ENCODE data around the gene TEF. TPM values are rescaled to one million over a fixed set of nuclear protein-coding genes. Genes with fewer than 3 reads are reported as not detected.

Gene TEF
- total and polyA plus RNA-seq, 3 experiments from 2014 or later, result 1.8 to 5.3 (median 3.5) TPM

DNA sequence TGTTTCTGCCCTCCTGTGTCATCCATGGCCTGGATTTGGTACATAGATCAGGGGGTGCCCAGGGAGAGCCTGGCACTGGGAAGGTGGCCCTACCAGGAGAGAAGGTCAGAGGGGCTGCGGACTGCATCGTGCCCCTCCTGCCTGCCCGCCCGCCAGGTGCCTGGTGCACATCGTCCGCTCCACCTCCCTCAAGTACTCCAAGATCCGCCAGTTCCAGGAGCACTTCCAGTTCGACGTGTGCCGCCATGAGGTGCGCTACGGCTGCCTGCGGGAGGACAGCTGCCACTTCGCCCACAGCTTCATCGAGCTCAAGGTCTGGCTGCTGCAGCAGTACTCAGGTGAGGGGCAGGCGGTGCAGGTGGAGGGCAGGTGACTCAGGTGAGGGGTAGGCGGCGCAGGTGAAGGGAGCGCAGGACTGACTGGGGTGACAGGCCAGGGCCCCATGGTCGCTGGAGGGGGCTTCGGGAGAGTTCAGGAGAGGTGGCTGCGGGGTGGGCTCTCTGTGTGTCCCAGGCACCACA is 32.7 kb upstream of the TEF start:
- CTCF ChIA-PET, result no interaction called here
- H3K36me3 ChIP-seq (ENCODE audit: insufficient read depth, low read length), result peaks cover 36% of the 10 kb centered on the region

DNA sequence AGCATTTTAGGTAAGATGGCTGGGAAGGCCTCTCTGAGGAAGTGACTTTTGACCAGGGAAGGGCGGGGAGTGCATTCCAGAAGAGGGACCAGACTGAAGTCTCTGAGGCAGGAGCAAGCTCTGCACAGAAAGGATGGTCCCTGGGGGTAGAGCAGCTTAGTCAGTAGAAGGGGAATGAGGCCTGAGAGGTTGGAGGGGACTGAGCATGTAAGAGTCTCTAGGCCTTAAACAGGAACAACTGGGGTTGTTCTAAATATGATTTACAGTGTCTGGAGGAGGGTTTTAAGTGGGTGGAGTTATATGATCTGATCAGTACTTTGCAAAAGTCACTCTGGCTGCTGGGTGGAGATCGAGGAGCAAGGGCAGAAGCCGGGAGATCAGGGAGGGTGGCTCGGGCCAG is 31.7 kb upstream of the TEF start:
- H3K9me3 Mint-ChIP-seq, result no peaks in the 10 kb centered on the region
- no peak for DNase-seq
- POLR2A ChIA-PET, result no interaction called here
- no peaks in the 10 kb centered on the region for H3K4me1 Mint-ChIP-seq
- H3K36me3 ChIP-seq (ENCODE audit: insufficient read depth, low read length), result peaks cover 44% of the 10 kb centered on the region
- H3K27ac Mint-ChIP-seq, result peak overlapping the region in 4 of 8 donors; percentile 3 to 93 (median 40)
- no peak overlapping the region for H3K4me3 Mint-ChIP-seq
- no peak overlapping the region for H3K4me3 ChIP-seq (ENCODE audit: low read length)
- no peaks in the 10 kb centered on the region for H3K27me3 Mint-ChIP-seq
- H3K27me3 ChIP-seq (ENCODE audit: insufficient read depth, low read length, poor library complexity, severe bottlenecking), result no peaks in the 10 kb centered on the region
- H3K9me3 ChIP-seq (ENCODE audit: low read length), result no peaks in the 10 kb centered on the region
- no peak overlapping the region for H3K27ac ChIP-seq (ENCODE audit: low read depth, low read length)
- CTCF ChIA-PET, result no interaction called here
- peaks cover 0 to 92% (median 18%) of the 10 kb centered on the region in 3 donors for H3K36me3 Mint-ChIP-seq
- no peaks in the 10 kb centered on the region for H3K4me1 ChIP-seq (ENCODE audit: insufficient read depth, low read length)

More for the DNA sequence above, 32.7 kb upstream of the TEF start:
- Histone ChIP-seq H3K27me3 (ENCODE audit: insufficient read depth, low read length, poor library complexity, severe bottlenecking) (no peaks in the 10 kb centered on the region), H3K4me3 (ENCODE audit: low read length) (no peak overlapping the region), H3K9me3 (ENCODE audit: low read length) (no peaks in the 10 kb centered on the region), H3K4me1 (ENCODE audit: insufficient read depth, low read length) (no peaks in the 10 kb centered on the region), H3K27ac (ENCODE audit: low read depth, low read length) (no peak overlapping the region)
- Mint-ChIP-seq H3K36me3 (peaks cover 0 to 92% (median 16%) of the 10 kb centered on the region in 3 donors), H3K27me3 (no peaks in the 10 kb centered on the region), H3K4me3 (no peak overlapping the region), H3K9me3 (no peaks in the 10 kb centered on the region), H3K27ac (peak overlapping the region in 1 of 8 donors; percentile 33), H3K4me1 (no peaks in the 10 kb centered on the region)
- POLR2A ChIA-PET, result no interaction called here
- no peak for DNase-seq

DNA sequence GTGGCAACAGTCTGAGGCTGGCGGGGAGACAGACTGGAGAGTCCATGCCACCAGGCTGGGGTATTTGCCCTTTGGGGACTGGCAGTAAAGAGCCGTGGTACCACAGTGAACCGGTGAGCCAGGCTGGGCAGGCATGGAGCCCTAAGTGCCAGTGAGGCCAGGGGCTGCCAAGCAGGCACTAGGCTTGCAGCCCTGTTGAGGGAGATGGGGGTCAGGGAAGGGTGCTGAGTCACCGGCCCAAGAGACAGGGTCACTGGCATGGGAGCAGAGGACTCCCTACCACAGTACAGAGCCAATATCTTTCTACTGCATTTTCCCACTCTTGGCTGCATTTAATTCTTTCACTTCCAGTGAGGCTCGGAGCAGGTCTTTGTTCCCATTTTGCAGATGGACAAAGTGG is 30.7 kb upstream of the TEF start:
- no peaks in the 10 kb centered on the region for H3K9me3 Mint-ChIP-seq
- no peak overlapping the region for H3K4me3 ChIP-seq (ENCODE audit: low read length)
- H3K36me3 Mint-ChIP-seq, result peaks cover 0 to 92% (median 18%) of the 10 kb centered on the region in 3 donors
- H3K4me1 ChIP-seq (ENCODE audit: insufficient read depth, low read length), result no peaks in the 10 kb centered on the region
- H3K4me1 Mint-ChIP-seq, result no peaks in the 10 kb centered on the region
- ChIA-PET CTCF (no interaction called here), POLR2A (interaction anchor here (0.5 kb wide), 1 partner anchor 575 kb away, joined by 4 read pairs; the partner anchor contains the start of gene TNFRSF13C)
- no peaks in the 10 kb centered on the region for H3K27me3 Mint-ChIP-seq
- H3K9me3 ChIP-seq (ENCODE audit: low read length), result no peaks in the 10 kb centered on the region
- H3K27ac Mint-ChIP-seq, result peak overlapping the region in 1 of 8 donors; percentile 59
- no peak overlapping the region for H3K4me3 Mint-ChIP-seq
- H3K27ac ChIP-seq (ENCODE audit: low read depth, low read length), result no peak overlapping the region
- H3K36me3 ChIP-seq (ENCODE audit: insufficient read depth, low read length), result peaks cover 50% of the 10 kb centered on the region
- DNase-seq, result no peak
- no peaks in the 10 kb centered on the region for H3K27me3 ChIP-seq (ENCODE audit: insufficient read depth, low read length, poor library complexity, severe bottlenecking)

DNA sequence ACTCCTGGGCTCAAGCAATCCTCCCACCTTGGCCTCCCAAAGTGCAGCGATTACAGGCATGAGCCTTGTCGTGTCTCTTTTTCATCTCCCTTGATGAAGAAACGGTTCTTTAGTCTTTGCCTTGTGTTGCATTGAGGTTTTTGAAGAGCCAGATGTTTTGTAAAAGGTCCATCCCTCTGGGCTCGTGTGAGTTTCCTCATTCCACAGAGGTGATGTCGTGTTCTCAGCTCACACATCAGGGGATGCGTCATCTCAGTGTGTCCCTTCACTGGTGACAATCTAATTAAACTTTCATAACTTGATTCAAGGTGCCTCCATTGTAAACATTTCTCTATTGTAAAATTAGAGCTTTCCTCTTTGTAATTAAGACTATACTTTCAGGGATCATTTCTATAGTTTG is 29.7 kb upstream of the TEF start:
- no peak overlapping the region for H3K4me3 Mint-ChIP-seq
- H3K27ac Mint-ChIP-seq, result no peak overlapping the region
- H3K9me3 Mint-ChIP-seq, result no peaks in the 10 kb centered on the region
- peaks cover 0 to 94% (median 18%) of the 10 kb centered on the region in 3 donors for H3K36me3 Mint-ChIP-seq
- no peaks in the 10 kb centered on the region for H3K4me1 ChIP-seq (ENCODE audit: insufficient read depth, low read length)
- H3K27ac ChIP-seq (ENCODE audit: low read depth, low read length), result no peak overlapping the region
- H3K4me1 Mint-ChIP-seq, result no peaks in the 10 kb centered on the region
- POLR2A ChIA-PET, result no interaction called here
- CTCF ChIA-PET, result no interaction called here
- H3K27me3 ChIP-seq (ENCODE audit: insufficient read depth, low read length, poor library complexity, severe bottlenecking), result no peaks in the 10 kb centered on the region
- peaks cover 49% of the 10 kb centered on the region for H3K36me3 ChIP-seq (ENCODE audit: insufficient read depth, low read length)
- H3K4me3 ChIP-seq (ENCODE audit: low read length), result no peak overlapping the region
- H3K9me3 ChIP-seq (ENCODE audit: low read length), result no peaks in the 10 kb centered on the region
- H3K27me3 Mint-ChIP-seq, result no peaks in the 10 kb centered on the region
- no peak for DNase-seq

DNA sequence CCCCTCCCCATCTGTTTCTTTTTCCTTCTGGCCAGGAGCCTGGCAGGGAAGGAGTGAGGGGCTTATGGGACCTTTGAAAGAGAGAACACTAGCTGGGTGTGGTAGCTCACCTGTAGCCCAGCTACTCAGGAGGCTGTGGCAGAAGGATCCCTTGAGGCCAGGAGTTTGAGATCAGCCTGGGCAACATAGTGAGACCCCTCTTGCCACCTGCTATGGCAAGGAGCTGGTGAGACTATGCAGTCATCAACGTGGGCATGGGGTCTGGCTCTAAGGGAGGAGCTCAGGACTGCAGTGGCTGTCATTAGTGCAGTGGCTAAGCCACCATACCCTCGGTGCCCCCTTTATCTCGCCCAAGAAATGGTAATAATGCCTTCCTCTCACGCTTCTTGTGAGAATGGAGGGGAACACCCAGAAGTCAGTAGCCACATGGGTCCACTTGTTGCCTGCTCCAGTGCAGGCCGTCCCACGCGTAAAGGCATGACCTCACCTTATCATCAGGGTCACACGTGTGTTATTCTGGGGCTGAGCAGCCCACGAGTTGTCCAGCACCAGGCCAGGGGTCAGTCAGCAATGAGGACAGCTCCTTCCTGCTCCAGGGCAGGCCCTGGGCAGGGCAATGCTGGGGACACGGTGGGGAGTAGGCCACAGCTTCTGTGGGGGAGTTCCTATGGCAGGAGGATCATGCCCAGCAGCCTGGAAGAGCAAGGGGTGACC is 27.7 kb upstream of the TEF start:
- H3K27me3 Mint-ChIP-seq, result no peaks in the 10 kb centered on the region

DNA sequence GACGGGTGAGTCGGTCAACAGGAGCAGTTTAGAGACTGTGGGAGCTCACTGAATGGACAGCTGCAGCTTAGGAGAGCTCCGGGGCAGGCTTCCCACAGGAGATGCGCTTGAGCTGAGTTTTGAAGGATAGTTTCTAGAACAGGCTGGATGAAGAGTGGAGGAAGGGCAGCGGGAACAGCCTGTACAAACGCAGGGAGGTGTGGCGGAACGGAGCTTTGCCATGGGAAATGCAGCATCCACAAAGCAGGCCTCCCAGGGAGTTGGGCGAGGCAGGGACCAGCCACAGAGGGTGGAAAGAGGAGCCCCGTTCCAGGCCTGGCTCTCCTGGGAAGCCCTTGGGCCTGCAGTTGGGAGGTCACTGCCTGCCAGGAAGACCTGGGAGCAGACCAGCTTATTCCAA is 26.8 kb upstream of the TEF start:
- Mint-ChIP-seq H3K27me3 (no peaks in the 10 kb centered on the region), H3K9me3 (no peaks in the 10 kb centered on the region), H3K4me1 (no peaks in the 10 kb centered on the region), H3K36me3 (peaks cover 0 to 75% (median 16%) of the 10 kb centered on the region in 3 donors), H3K4me3 (no peak overlapping the region), H3K27ac (no peak overlapping the region)
- H3K27me3 ChIP-seq (ENCODE audit: insufficient read depth, low read length, poor library complexity, severe bottlenecking), result no peaks in the 10 kb centered on the region
- no peaks in the 10 kb centered on the region for H3K9me3 ChIP-seq (ENCODE audit: low read length)
- H3K27ac ChIP-seq (ENCODE audit: low read depth, low read length), result no peak overlapping the region
- no peak overlapping the region for H3K4me3 ChIP-seq (ENCODE audit: low read length)
- no peaks in the 10 kb centered on the region for H3K4me1 ChIP-seq (ENCODE audit: insufficient read depth, low read length)
- DNase-seq, result no peak
- POLR2A ChIA-PET, result no interaction called here
- peaks cover 29% of the 10 kb centered on the region for H3K36me3 ChIP-seq (ENCODE audit: insufficient read depth, low read length)
- CTCF ChIA-PET, result no interaction called here

More for the DNA sequence above, 27.7 kb upstream of the TEF start:
- POLR2A ChIA-PET, result no interaction called here
- Histone ChIP-seq H3K36me3 (ENCODE audit: insufficient read depth, low read length) (peaks cover 34% of the 10 kb centered on the region), H3K4me3 (ENCODE audit: low read length) (no peak overlapping the region), H3K9me3 (ENCODE audit: low read length) (no peaks in the 10 kb centered on the region), H3K4me1 (ENCODE audit: insufficient read depth, low read length) (no peaks in the 10 kb centered on the region), H3K27me3 (ENCODE audit: insufficient read depth, low read length, poor library complexity, severe bottlenecking) (no peaks in the 10 kb centered on the region), H3K27ac (ENCODE audit: low read depth, low read length) (no peak overlapping the region)
- Mint-ChIP-seq H3K36me3 (peaks cover 0 to 84% (median 18%) of the 10 kb centered on the region in 3 donors), H3K9me3 (no peaks in the 10 kb centered on the region), H3K4me3 (no peak overlapping the region), H3K4me1 (no peaks in the 10 kb centered on the region), H3K27ac (peak overlapping the region in 1 of 8 donors; percentile 42)
- CTCF ChIA-PET, result no interaction called here
- no peak for DNase-seq

DNA sequence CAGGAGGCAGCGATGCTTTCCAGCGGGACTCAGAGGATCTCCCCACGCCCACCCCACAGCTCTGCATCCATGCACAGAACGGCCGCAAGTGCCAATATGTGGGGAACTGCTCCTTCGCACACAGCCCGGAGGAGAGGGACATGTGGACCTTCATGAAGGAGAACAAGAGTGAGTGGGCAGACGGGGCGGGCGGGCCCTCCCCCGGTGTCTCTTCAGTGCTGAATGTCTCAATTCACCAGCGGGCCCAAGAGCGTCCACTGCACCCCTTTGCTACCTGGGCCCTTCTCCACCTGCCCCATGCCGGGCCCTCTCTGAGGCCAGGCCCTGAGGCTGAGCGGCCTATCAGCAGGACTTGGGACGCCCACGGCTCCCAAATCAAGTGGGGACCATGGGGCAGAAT is 25.8 kb upstream of the TEF start:
- Histone ChIP-seq H3K4me3 (ENCODE audit: low read length) (no peak overlapping the region), H3K27ac (ENCODE audit: low read depth, low read length) (no peak overlapping the region), H3K4me1 (ENCODE audit: insufficient read depth, low read length) (no peaks in the 10 kb centered on the region), H3K9me3 (ENCODE audit: low read length) (no peaks in the 10 kb centered on the region), H3K27me3 (ENCODE audit: insufficient read depth, low read length, poor library complexity, severe bottlenecking) (no peaks in the 10 kb centered on the region), H3K36me3 (ENCODE audit: insufficient read depth, low read length) (peaks cover 20% of the 10 kb centered on the region)
- H3K4me3 Mint-ChIP-seq, result no peak overlapping the region
- H3K4me1 Mint-ChIP-seq, result no peaks in the 10 kb centered on the region
- no peak for DNase-seq
- peaks cover 0 to 66% (median 7%) of the 10 kb centered on the region in 3 donors for H3K36me3 Mint-ChIP-seq
- POLR2A ChIA-PET, result no interaction called here
- H3K9me3 Mint-ChIP-seq, result no peaks in the 10 kb centered on the region
- H3K27ac Mint-ChIP-seq, result no peak overlapping the region
- H3K27me3 Mint-ChIP-seq, result no peaks in the 10 kb centered on the region
- CTCF ChIA-PET, result no interaction called here

DNA sequence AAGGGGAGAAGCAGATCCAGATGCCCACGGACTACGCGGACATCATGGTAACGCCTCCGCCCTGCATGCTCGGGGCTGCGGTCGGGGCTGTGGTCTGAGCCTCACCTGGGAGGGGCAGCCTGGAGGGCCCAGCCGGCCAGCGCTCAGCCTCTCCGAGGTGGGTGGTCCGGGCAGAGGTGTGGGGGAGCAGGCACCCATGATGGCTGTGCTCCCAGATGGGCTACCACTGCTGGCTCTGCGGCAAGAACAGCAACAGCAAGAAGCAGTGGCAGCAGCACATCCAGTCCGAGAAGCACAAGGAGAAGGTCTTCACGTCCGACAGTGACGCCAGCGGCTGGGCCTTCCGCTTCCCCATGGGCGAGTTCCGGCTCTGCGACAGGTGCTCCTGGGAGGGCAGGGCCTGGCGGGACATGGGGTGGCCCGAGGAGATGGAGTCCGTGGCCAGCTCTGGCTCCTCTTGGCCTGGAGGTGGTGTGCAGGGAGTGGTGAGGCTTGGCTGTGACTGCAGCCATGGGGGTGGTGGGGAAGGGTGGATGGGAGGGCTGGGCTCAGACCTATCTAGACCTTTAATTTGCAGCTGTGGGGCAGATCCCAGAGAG is 25.2 kb upstream of the TEF start:
- CTCF ChIA-PET, result no interaction called here
- H3K36me3 ChIP-seq (ENCODE audit: insufficient read depth, low read length), result peaks cover 15% of the 10 kb centered on the region
- H3K27ac Mint-ChIP-seq, result no peak overlapping the region

More for the DNA sequence above, 25.2 kb upstream of the TEF start:
- Histone ChIP-seq H3K27me3 (ENCODE audit: insufficient read depth, low read length, poor library complexity, severe bottlenecking) (no peaks in the 10 kb centered on the region), H3K9me3 (ENCODE audit: low read length) (no peaks in the 10 kb centered on the region), H3K4me3 (ENCODE audit: low read length) (no peak overlapping the region), H3K4me1 (ENCODE audit: insufficient read depth, low read length) (no peaks in the 10 kb centered on the region), H3K27ac (ENCODE audit: low read depth, low read length) (no peak overlapping the region)
- no peaks in the 10 kb centered on the region for H3K27me3 Mint-ChIP-seq
- no peaks in the 10 kb centered on the region for H3K9me3 Mint-ChIP-seq
- H3K36me3 Mint-ChIP-seq, result peaks cover 0 to 60% (median 6%) of the 10 kb centered on the region in 3 donors
- no peaks in the 10 kb centered on the region for H3K4me1 Mint-ChIP-seq
- POLR2A ChIA-PET, result no interaction called here
- DNase-seq, result no peak
- H3K4me3 Mint-ChIP-seq, result no peak overlapping the region

Data from CD8-positive, alpha-beta memory T cell (primary cell).